K562 (cell line): ENCODE measurements around the gene POLRMT. TPM values are rescaled to one million over a fixed set of nuclear protein-coding genes. Genes with fewer than 3 reads are reported as not detected.

ENCODE experiments used
- ADNP ChIP-seq: fragments of 200-800 bp; sonication (Bioruptor generic); IDR thresholded peaks from 2 replicates; pipeline ENCODE4 v1.6.1; 2016; ENCODE audit warnings: missing genetic modification characterization, missing compliant biosample characterization
- CBFA2T2 ChIP-seq: fragments of 450-650 bp; conservative IDR thresholded peaks from 2 replicates; pipeline ENCODE4 v1.6.1; 2017; ENCODE audit warnings: mild to moderate bottlenecking
- DDX20 ChIP-seq: fragments of 450-650 bp; IDR thresholded peaks from 2 replicates; pipeline ENCODE4 v1.6.1; 2016; ENCODE audit warnings: missing genetic modification characterization, low read depth, mild to moderate bottlenecking, missing compliant biosample characterization, moderate library complexity
- EHMT2 ChIP-seq: fragments of 450-650 bp; IDR thresholded peaks from 2 replicates; pipeline ENCODE4 v1.6.1; 2018; ENCODE audit warnings: antibody characterized with exemption
- ETS2 ChIP-seq: IDR thresholded peaks from 2 replicates; pipeline ENCODE4 v1.6.1; 2016; ENCODE audit warnings: borderline replicate concordance, missing genetic modification characterization, mild to moderate bottlenecking, moderate library complexity, missing compliant biosample characterization; ENCODE audit not compliant: poor library complexity, severe bottlenecking
- ETV6 ChIP-seq, 3 experiments: fragments of 150-350 bp in 1 of 3; sonication (generic) in 1 of 3; formaldehyde crosslinking in 1 of 3; IDR thresholded peaks; 2 replicates each; pipeline versions ENCODE4 v1.6.1 to v1.8.0; 2014 to 2022; ENCODE audit warnings: borderline replicate concordance in 2 of 3, low read depth in 2 of 3, antibody characterized with exemption in 1 of 3, low read length in 1 of 3, mild to moderate bottlenecking in 1 of 3, missing genetic modification reagents in 1 of 3
- FOXJ2 ChIP-seq: fragments of 200-800 bp; sonication (Bioruptor generic); IDR thresholded peaks from 2 replicates; pipeline ENCODE4 v1.6.1; 2016; ENCODE audit warnings: missing genetic modification characterization, missing compliant biosample characterization
- FOXK1 ChIP-seq: sonication (generic); formaldehyde crosslinking; IDR thresholded peaks from 2 replicates; pipeline ENCODE4 v1.8.0; 2022; ENCODE audit warnings: missing genetic modification reagents, mild to moderate bottlenecking, borderline replicate concordance
- MTA2 ChIP-seq: fragments of 450-650 bp; IDR thresholded peaks from 2 replicates; pipeline ENCODE4 v1.6.1; 2016; ENCODE audit warnings: low read depth
- NFE2 ChIP-seq: IDR thresholded peaks from 2 replicates; pipeline ENCODE4 v1.6.1; 2014; ENCODE audit warnings: antibody characterized with exemption, low read depth
- NFIC ChIP-seq: fragments of 450-650 bp; IDR thresholded peaks from 2 replicates; pipeline ENCODE4 v1.6.1; 2017; ENCODE audit warnings: mild to moderate bottlenecking, inconsistent platforms
- RBFOX2 ChIP-seq: fragments of 200-400 bp; formaldehyde crosslinking; IDR thresholded peaks from 2 replicates; pipeline ENCODE4 v1.6.1; 2017; ENCODE audit warnings: low read depth, mild to moderate bottlenecking, low read length, moderate library complexity
- STAT5A ChIP-seq: IDR thresholded peaks from 2 replicates; pipeline ENCODE4 v1.6.1; 2012; ENCODE audit warnings: low read length, inconsistent platforms, borderline replicate concordance
- TARDBP ChIP-seq: fragments of 450-650 bp; IDR thresholded peaks from 2 replicates; pipeline ENCODE4 v1.6.1; 2016
- TBL1XR1 ChIP-seq, 2 experiments: IDR thresholded peaks; 2 replicates each; pipeline ENCODE4 v1.6.1; 2012; ENCODE audit warnings: improper control_type of control experiment in 2 of 2, low read length in 2 of 2, mild to moderate bottlenecking in 1 of 2
- TEAD4 ChIP-seq, 2 experiments: sonication (generic) in 1 of 2; formaldehyde crosslinking in 1 of 2; IDR thresholded peaks; 2 replicates each; pipeline versions ENCODE4 v1.6.1 to v1.8.0; 2012 to 2022; ENCODE audit warnings: borderline replicate concordance in 1 of 2, inconsistent platforms in 1 of 2, low read length in 1 of 2, mild to moderate bottlenecking in 1 of 2, missing genetic modification reagents in 1 of 2
- TRIM24 ChIP-seq, 2 experiments: fragments of 450-650 bp; IDR thresholded peaks; 2 replicates each; pipeline ENCODE4 v1.6.1; 2016
- ZBTB17 ChIP-seq: fragments of 450-650 bp; formaldehyde crosslinking; IDR thresholded peaks from 2 replicates; pipeline ENCODE4 v1.4.0; 2020; ENCODE audit warnings: mild to moderate bottlenecking
- ZBTB9 ChIP-seq: fragments of 450-650 bp; formaldehyde crosslinking; IDR thresholded peaks from 2 replicates; pipeline ENCODE4 v1.4.0; 2020; ENCODE audit warnings: mild to moderate bottlenecking, moderate library complexity
- ZFX ChIP-seq: sonication (generic); formaldehyde crosslinking; IDR thresholded peaks from 2 replicates; pipeline ENCODE4 v1.8.0; 2022; ENCODE audit warnings: mild to moderate bottlenecking, missing genetic modification reagents, moderate library complexity
- ZNF184 ChIP-seq: sonication (generic); formaldehyde crosslinking; IDR thresholded peaks from 2 replicates; pipeline ENCODE4 v1.5.0; 2020; ENCODE audit warnings: missing genetic modification reagents
- polyA plus RNA-seq, 8 experiments: library from polyadenylated mRNA; depleted of rRNA in 4 of 8; stranded (reverse) in 5 of 8; unstranded in 3 of 8; fragments of >200 nt; fragmentation: Nextera tagmentation in 2 of 8; fragmentation: Illumina TruSeq in 1 of 8; extraction: Ambion mirVana in 2 of 8; extraction: Trizol in 1 of 8; gene quantifications; 2 replicates each; pipeline versions ENCODE4 v1.2.1 to v1.2.3, GENCODE V29; 2011 to 2014; ENCODE audit warnings: inconsistent platforms in 1 of 8, missing spikeins in 1 of 8
- total RNA-seq, 7 experiments: library from RNA; depleted of rRNA in 6 of 7; stranded (reverse); fragments of >200 nt in 6 of 7; fragmentation: Illumina TruSeq in 2 of 7; extraction: Trizol in 2 of 7; gene quantifications; 2 replicates each; pipeline versions ENCODE4 v1.2.1 to v1.2.3, GENCODE V29; 2011 to 2021; ENCODE audit warnings: low replicate concordance in 1 of 7
- TF ChIP-seq, protein P1 (sequence below): fragments of 450-650 bp; formaldehyde crosslinking; IDR thresholded peaks from 2 replicates; pipeline ENCODE4 v1.4.0; 2020; ENCODE audit warnings: mild to moderate bottlenecking, moderate library complexity
- TF ChIP-seq, protein P2 (sequence below): sonication (generic); formaldehyde crosslinking; IDR thresholded peaks from 2 replicates; pipeline ENCODE4 v1.9.0; 2022; ENCODE audit warnings: mild to moderate bottlenecking, missing genetic modification reagents

POLRMT gene
- total and polyA plus RNA-seq, 9 of the 15 experiments (the other 6 are each of a cell fraction or from before 2014, with no cell fraction given): 30.3 to 144 (median 68.0) TPM

GRCh38 chr19:574658-575526, 58.4 kb downstream of the POLRMT start (continued):
- peak; percentile 45; the same call in 1 of the 2 replicates for TF ChIP-seq EHMT2
- peak; percentile 99 for TF ChIP-seq TEAD4 (IDR thresholded peaks at IDR 0.05; ENCODE audit: low read length)
- TF ChIP-seq TEAD4 (CRISPR knock-in tag; IDR thresholded peaks at IDR 0.05; ENCODE audit: borderline replicate concordance): no peak
- TF ChIP-seq, protein P1, sequence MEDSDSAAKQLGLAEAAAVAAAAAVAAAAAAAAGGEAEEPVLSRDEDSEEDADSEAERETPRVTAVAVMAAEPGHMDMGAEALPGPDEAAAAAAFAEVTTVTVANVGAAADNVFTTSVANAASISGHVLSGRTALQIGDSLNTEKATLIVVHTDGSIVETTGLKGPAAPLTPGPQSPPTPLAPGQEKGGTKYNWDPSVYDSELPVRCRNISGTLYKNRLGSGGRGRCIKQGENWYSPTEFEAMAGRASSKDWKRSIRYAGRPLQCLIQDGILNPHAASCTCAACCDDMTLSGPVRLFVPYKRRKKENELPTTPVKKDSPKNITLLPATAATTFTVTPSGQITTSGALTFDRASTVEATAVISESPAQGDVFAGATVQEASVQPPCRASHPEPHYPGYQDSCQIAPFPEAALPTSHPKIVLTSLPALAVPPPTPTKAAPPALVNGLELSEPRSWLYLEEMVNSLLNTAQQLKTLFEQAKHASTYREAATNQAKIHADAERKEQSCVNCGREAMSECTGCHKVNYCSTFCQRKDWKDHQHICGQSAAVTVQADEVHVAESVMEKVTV (CRISPR knock-in tag): no peak
- TF ChIP-seq NFIC: peak; percentile 96
- no peak for TF ChIP-seq ETS2
- TF ChIP-seq ETV6 (IDR thresholded peaks at IDR 0.05; ENCODE audit: borderline replicate concordance in 1 of 2, low read depth in 2 of 2, low read length in 1 of 2): 0 out of 4 replicates have a peak, but pooled peaks of 1 of the 2 experiments have one; percentile 53
- TF ChIP-seq ETV6 (CRISPR knock-in tag; IDR thresholded peaks at IDR 0.05; ENCODE audit: borderline replicate concordance): no peak
- peak; percentile 48; the same call in 1 of the 2 replicates for TF ChIP-seq ZFX (CRISPR knock-in tag)
- TF ChIP-seq ZBTB9 (CRISPR knock-in tag): peak; percentile 86; the same call in 1 of the 2 replicates
- no peak for TF ChIP-seq ADNP (tag)
- TF ChIP-seq MTA2: peak; percentile 96
- no peak for TF ChIP-seq ZNF184
- TF ChIP-seq FOXJ2 (tag): no peak
- peak; percentile 91 to 93 for TF ChIP-seq TRIM24 (IDR thresholded peaks at IDR 0.05)
- TF ChIP-seq ZBTB17 (CRISPR knock-in tag): 0 out of 2 replicates have a peak, but pooled peaks have one; percentile 38
- TF ChIP-seq DDX20: no peak
- TF ChIP-seq NFE2: peak; percentile 31; the same call in 1 of the 2 replicates
- peak; percentile 84; the same call in 1 of the 2 replicates for TF ChIP-seq TARDBP
- no peak for TF ChIP-seq FOXK1 (CRISPR knock-in tag)
- TF ChIP-seq, protein P2, sequence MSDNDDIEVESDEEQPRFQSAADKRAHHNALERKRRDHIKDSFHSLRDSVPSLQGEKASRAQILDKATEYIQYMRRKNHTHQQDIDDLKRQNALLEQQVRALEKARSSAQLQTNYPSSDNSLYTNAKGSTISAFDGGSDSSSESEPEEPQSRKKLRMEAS (CRISPR knock-in tag): peak; percentile 94
- peak; percentile 63 for TF ChIP-seq RBFOX2
- TF ChIP-seq CBFA2T2: peak; percentile 99
- peak; percentile 96 for TF ChIP-seq STAT5A
- TF ChIP-seq TBL1XR1 (IDR thresholded peaks at IDR 0.05; ENCODE audit: low read length in 2 of 2): peak; percentile 90 to 96
